Body of pancreas (tissue), 4 donors: Measurements from ENCODE around the gene GIPC2. TPM values are rescaled to one million over a fixed set of nuclear protein-coding genes. Genes with fewer than 3 reads are reported as not detected.
A peak's percentile ranks its signal among the peaks of the same experiment; 100 is the strongest.

ENCODE experiments used
- ATAC-seq: fragments of 150-250 bp; one replicate; pipeline ENCODE4 v1.9.1; 2016
- DNase-seq, 4 donors: peaks; one replicate each; pipeline ENCODE4 v3.0.0-alpha.2; 2019
- H3K27ac ChIP-seq, 4 donors: fragments of 200-600 bp; sonication (generic); 1 replicate in 3 of 4; 2 replicates in 1 of 4; pipeline versions ENCODE4 v1.5.1 to v1.6.1; 2016 to 2019; ENCODE audit warnings: mild to moderate bottlenecking in 1 of 4, mixed read lengths in 1 of 4, moderate library complexity in 1 of 4
- H3K27me3 ChIP-seq, 2 donors: fragments of 200-600 bp; sonication (generic); one replicate each; pipeline ENCODE4 v1.6.0; 2016; ENCODE audit warnings: mild to moderate bottlenecking in 1 of 2
- H3K36me3 ChIP-seq, 2 donors: fragments of 200-600 bp; sonication (generic); replicated peaks in 1 of 2; 2 replicates each; pipeline ENCODE4 v1.5.1; 2016; ENCODE audit warnings: low read depth in 2 of 2; ENCODE audit not compliant: insufficient read depth in 1 of 2
- H3K4me1 ChIP-seq: fragments of 200-600 bp; sonication (generic); one replicate; pipeline ENCODE4 v1.6.0; 2016
- H3K4me3 ChIP-seq, 2 donors: fragments of 200-600 bp; sonication (generic); 1 replicate in 1 of 2; 2 replicates in 1 of 2; pipeline ENCODE4 v1.5.1; 2016 to 2019
- H3K9me3 ChIP-seq, 3 donors: fragments of 200-600 bp; sonication (generic); 1 replicate in 2 of 3; 2 replicates in 1 of 3; pipeline ENCODE4 v1.5.1; 2016
- POLR2A ChIP-seq, 3 donors: fragments of 450-650 bp; IDR thresholded peaks; one replicate each; pipeline ENCODE4 v1.6.1; 2016; ENCODE audit warnings: antibody characterized with exemption in 3 of 3, mild to moderate bottlenecking in 2 of 3
- WGBS, 2 donors: methylation state at CpG; one replicate each; pipeline ENCODE4 v1.1.5; 2017; 5-methylcytosine and 5-hydroxymethylcytosine counted together
- intact Hi-C: fragments of 100-400 bp; cut with DNase I; formaldehyde crosslinking; loops from one replicate; pipeline ENCODE4 v1.15.1; 2023
- total RNA-seq, 2 donors: library from RNA; depleted of rRNA; stranded (reverse); fragments of >200 nt; gene quantifications; one replicate each; pipeline ENCODE4 v1.1.0, GENCODE V29; 2016
- TF ChIP-seq, protein P1 (sequence below), 7 experiments: fragments of 450-650 bp in 4 of 7; fragments of 200-600 bp in 3 of 7; sonication (generic) in 3 of 7; IDR thresholded peaks; one replicate each; pipeline ENCODE4 v1.5.1; 2016 to 2019; ENCODE audit warnings: antibody characterized with exemption in 7 of 7

Gene GIPC2
- total RNA-seq, 2 donors from 2014 or later: 19.2 to 20.1 TPM

DNA sequence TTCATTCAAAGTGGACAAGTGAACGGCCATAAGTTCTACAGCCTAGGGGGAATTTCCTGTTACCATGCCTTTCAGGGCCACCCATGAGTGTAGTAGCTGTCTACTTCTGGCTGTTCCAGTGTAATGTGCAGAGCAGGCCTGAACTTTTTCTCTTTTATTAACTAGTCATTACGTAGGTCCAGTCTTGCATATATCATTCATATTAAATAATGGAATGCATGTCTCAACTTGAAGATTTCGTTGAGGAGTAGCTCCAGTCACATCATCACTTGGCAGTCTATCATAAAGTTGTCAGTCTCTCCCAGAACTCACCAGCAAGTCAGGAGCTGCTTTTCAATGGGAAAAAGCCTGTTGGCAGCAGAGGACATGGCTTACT is 12.0 kb upstream of the GIPC2 start:
- 77 to 79% methylated on average over 3 of the region's 3 CpGs for WGBS, 2 donors
- H3K36me3 ChIP-seq: no peaks in the 10 kb centered on the region
- H3K4me1 ChIP-seq: peaks cover 27% of the 10 kb centered on the region
- H3K27ac ChIP-seq: peak overlapping the region in 2 of 4 donors; percentile 31 to 42
- DNase-seq: no peak
- intact Hi-C loops: no loop called here
- no peak overlapping the region for H3K4me3 ChIP-seq
- no peaks in the 10 kb centered on the region for H3K27me3 ChIP-seq
- no peaks in the 10 kb centered on the region for H3K9me3 ChIP-seq
- ATAC-seq: no peak
- no peak for TF ChIP-seq POLR2A (IDR thresholded peaks at IDR 0.05)
- TF ChIP-seq, protein P1, sequence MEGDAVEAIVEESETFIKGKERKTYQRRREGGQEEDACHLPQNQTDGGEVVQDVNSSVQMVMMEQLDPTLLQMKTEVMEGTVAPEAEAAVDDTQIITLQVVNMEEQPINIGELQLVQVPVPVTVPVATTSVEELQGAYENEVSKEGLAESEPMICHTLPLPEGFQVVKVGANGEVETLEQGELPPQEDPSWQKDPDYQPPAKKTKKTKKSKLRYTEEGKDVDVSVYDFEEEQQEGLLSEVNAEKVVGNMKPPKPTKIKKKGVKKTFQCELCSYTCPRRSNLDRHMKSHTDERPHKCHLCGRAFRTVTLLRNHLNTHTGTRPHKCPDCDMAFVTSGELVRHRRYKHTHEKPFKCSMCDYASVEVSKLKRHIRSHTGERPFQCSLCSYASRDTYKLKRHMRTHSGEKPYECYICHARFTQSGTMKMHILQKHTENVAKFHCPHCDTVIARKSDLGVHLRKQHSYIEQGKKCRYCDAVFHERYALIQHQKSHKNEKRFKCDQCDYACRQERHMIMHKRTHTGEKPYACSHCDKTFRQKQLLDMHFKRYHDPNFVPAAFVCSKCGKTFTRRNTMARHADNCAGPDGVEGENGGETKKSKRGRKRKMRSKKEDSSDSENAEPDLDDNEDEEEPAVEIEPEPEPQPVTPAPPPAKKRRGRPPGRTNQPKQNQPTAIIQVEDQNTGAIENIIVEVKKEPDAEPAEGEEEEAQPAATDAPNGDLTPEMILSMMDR (IDR thresholded peaks at IDR 0.05): no peak

DNA sequence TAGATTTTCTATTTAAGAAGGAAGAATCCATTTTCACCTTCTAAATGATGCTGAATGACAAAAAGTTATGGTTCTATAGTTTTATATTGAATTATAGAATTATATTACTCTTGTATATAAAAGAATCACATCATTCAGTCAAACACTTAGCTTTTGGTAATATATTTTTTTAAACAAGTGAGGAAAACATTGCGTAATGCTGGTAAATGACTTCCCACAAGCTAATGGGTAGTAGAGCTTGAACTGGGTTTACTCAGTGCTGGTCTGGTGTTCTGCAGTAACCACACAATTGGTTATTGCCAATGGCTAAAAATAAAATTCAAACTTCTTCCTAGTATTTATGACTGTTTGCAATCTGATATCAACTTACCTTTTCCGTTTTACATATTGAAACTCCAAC is 10.6 kb upstream of the GIPC2 start:
- H3K27me3 ChIP-seq: no peaks in the 10 kb centered on the region
- intact Hi-C loops: no loop called here
- no peak overlapping the region for H3K4me3 ChIP-seq
- no peak for ATAC-seq
- no peaks in the 10 kb centered on the region for H3K9me3 ChIP-seq
- DNase-seq: no peak
- no peaks in the 10 kb centered on the region for H3K36me3 ChIP-seq
- H3K4me1 ChIP-seq: peaks cover 38% of the 10 kb centered on the region
- H3K27ac ChIP-seq: no peak overlapping the region
- 75 to 77% methylated on average over 2 of the region's 2 CpGs for WGBS, 2 donors
- TF ChIP-seq, protein P1 (IDR thresholded peaks at IDR 0.05): no peak
- no peak for TF ChIP-seq POLR2A (IDR thresholded peaks at IDR 0.05)

DNA sequence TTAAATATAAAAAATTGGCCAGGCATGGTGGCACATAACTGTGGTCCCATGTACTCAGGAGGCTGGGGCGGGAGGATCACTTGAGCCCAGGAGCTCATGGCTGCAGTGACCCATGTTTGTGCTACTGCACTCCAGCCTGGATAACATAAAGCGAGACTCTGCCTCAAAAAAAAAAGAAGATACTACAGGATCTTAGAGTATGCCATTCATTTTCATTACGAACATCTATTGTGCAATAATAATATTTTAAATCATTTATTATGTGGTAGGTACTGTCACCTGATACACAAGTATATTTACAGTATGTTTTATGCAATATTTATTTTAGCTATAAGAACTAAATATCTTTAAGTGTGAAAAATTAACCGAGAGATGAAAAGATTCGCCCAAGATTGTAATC is 9.3 kb upstream of the GIPC2 start:
- no peak overlapping the region for H3K4me3 ChIP-seq
- H3K4me1 ChIP-seq: peaks cover 52% of the 10 kb centered on the region
- no peak for ATAC-seq
- H3K27ac ChIP-seq: no peak overlapping the region
- intact Hi-C loops: no loop called here
- no peaks in the 10 kb centered on the region for H3K9me3 ChIP-seq
- no peaks in the 10 kb centered on the region for H3K36me3 ChIP-seq
- TF ChIP-seq, protein P1 (IDR thresholded peaks at IDR 0.05): no peak
- no peak for TF ChIP-seq POLR2A (IDR thresholded peaks at IDR 0.05)
- 65 to 70% methylated on average over 5 of the region's 5 CpGs for WGBS, 2 donors
- H3K27me3 ChIP-seq: no peaks in the 10 kb centered on the region
- DNase-seq: no peak

DNA sequence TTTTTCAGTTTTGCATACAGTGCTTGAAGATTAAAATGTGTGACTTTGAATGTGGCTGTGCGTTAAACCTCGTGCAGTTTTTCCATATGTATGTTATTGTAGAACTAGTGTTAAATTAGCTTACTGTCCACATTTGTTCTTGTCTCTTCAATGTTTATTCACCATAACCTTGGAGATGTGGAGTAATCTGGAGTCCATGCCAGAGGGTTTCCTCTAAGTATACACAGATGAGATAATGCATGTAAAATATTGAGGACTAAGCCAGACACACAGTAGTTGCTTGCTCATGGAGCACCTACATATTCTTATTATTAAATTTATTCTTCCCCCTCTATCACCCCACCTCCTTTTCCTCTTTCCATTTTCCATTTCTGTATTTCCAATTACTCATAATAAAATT is 7.7 kb upstream of the GIPC2 start:
- peak overlapping the region; percentile 41 to 90 (median 72) for H3K27ac ChIP-seq
- ATAC-seq: peak; percentile 72

DNA sequence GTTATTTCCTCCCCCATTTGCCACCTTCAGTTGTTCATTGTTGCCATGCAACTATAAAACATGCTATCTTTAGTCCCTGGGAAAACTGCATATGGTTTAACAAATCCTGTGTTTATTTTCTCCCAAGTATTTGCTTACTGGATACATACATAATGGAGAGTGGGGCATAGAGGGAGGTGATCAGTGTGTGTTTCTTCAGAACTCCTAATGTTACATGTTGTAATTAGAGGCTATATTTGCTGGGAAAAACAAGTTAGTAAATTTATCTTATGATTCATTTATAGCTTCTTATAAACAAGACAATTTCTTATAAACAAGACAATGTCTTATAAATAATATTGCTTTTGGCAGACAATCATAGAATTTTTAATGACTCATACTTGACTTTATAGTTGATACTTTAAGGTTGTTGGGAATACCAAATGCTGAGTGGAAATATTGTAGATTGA is 7.3 kb upstream of the GIPC2 start:
- Histone ChIP-seq H3K9me3 (no peaks in the 10 kb centered on the region), H3K4me3 (no peak overlapping the region), H3K27ac (peak overlapping the region; percentile 41 to 90 (median 72)), H3K27me3 (no peaks in the 10 kb centered on the region), H3K36me3 (no peaks in the 10 kb centered on the region), H3K4me1 (peaks cover 63% of the 10 kb centered on the region)
- DNase-seq (peak in 1 of 4 donors; percentile 39), ATAC-seq (peak; percentile 94)
- intact Hi-C loops: no loop called here
- peak in 1 of 3 donors; percentile 38 for TF ChIP-seq POLR2A (IDR thresholded peaks at IDR 0.05)
- TF ChIP-seq, protein P1 (IDR thresholded peaks at IDR 0.05): no peak

More for the DNA sequence above, 7.7 kb upstream of the GIPC2 start:
- TF ChIP-seq, protein P1 (IDR thresholded peaks at IDR 0.05): no peak
- TF ChIP-seq POLR2A (IDR thresholded peaks at IDR 0.05): peak in 2 of 3 donors; percentile 41 to 42
- Histone ChIP-seq H3K27me3 (no peaks in the 10 kb centered on the region), H3K9me3 (no peaks in the 10 kb centered on the region), H3K36me3 (no peaks in the 10 kb centered on the region), H3K4me3 (no peak overlapping the region), H3K4me1 (peaks cover 63% of the 10 kb centered on the region)
- 27 to 49% methylated on average over 2 of the region's 2 CpGs for WGBS, 2 donors
- peak in 1 of 4 donors; percentile 17 for DNase-seq
- intact Hi-C loops: no loop called here
